Stimulated activated memory B cell treated with anti-CD40 and anti-IgM and Interleukin-4, amounts not matched to agents 10 μg/mL and 1 μg/mL and 100 μg/mL, for 72 hours (primary cell): ENCODE results near the gene RNF144A.
"Not testable (repeated sequence)": the region's sequence is repeated elsewhere in the genome, so short reads cannot be mapped to it uniquely, and the experiment has no call there.

Source experiments
- ATAC-seq: fragments of 150-1000 bp; cut with Tn5 transposase; 2 replicates; pipeline ENCODE4 v1.10.0; 2021
- H3K27ac Mint-ChIP-seq: one replicate; pipeline ENCODE4 v1.8.0; 2022; ENCODE audit warnings: mild to moderate bottlenecking, mixed read lengths
- H3K27me3 Mint-ChIP-seq: one replicate; pipeline ENCODE4 v1.8.0; 2022; ENCODE audit warnings: mixed read lengths
- H3K36me3 Mint-ChIP-seq: one replicate; pipeline ENCODE4 v1.8.0; 2022; ENCODE audit warnings: mixed read lengths
- H3K4me1 Mint-ChIP-seq: one replicate; pipeline ENCODE4 v1.8.0; 2022; ENCODE audit warnings: mixed read lengths
- H3K4me3 Mint-ChIP-seq: one replicate; pipeline ENCODE4 v1.8.0; 2022; ENCODE audit warnings: mild to moderate bottlenecking, moderate library complexity, mixed read lengths
- H3K9me3 Mint-ChIP-seq: one replicate; pipeline ENCODE4 v1.8.0; 2022; ENCODE audit warnings: mixed read lengths

Gene RNF144A

GRCh38 chr2:6893876-6894482 lies 23.2 kb upstream of the RNF144A start:
- no peak overlapping the region for H3K27ac Mint-ChIP-seq
- H3K27me3 Mint-ChIP-seq, result no peaks in the 10 kb centered on the region
- H3K4me1 Mint-ChIP-seq, result no peaks in the 10 kb centered on the region
- H3K36me3 Mint-ChIP-seq, result no peaks in the 10 kb centered on the region
- ATAC-seq, result no peak
- no peak overlapping the region for H3K4me3 Mint-ChIP-seq
- H3K9me3 Mint-ChIP-seq, result no peaks in the 10 kb centered on the region

- H3K36me3 Mint-ChIP-seq, result peaks cover 8% of the 10 kb centered on the region
- H3K9me3 Mint-ChIP-seq, result peaks cover 3% of the 10 kb centered on the region
- no peaks in the 10 kb centered on the region for H3K4me1 Mint-ChIP-seq
- H3K27me3 Mint-ChIP-seq, result no peaks in the 10 kb centered on the region
- H3K27ac Mint-ChIP-seq, result peak overlapping the region; percentile 22
- ATAC-seq, result no peak
- H3K4me3 Mint-ChIP-seq, result no peak overlapping the region
These were observed 20.1 kb upstream of the RNF144A start for GRCh38 chr2:6896930-6897759.

- not testable (repeated sequence) for H3K27me3 Mint-ChIP-seq, ATAC-seq, H3K9me3 Mint-ChIP-seq, H3K27ac Mint-ChIP-seq, H3K4me1 Mint-ChIP-seq, H3K4me3 Mint-ChIP-seq
- H3K36me3 Mint-ChIP-seq, result peaks cover 21% of the 10 kb centered on the region
These were observed 14.6 kb upstream of the RNF144A start for GRCh38 chr2:6902581-6902980.

- ATAC-seq, result no peak
- H3K4me1 Mint-ChIP-seq, result peaks cover 21% of the 10 kb centered on the region
- H3K9me3 Mint-ChIP-seq, result peaks cover 8% of the 10 kb centered on the region
- no peak overlapping the region for H3K27ac Mint-ChIP-seq
- peaks cover 21% of the 10 kb centered on the region for H3K36me3 Mint-ChIP-seq
- no peak overlapping the region for H3K4me3 Mint-ChIP-seq
- H3K27me3 Mint-ChIP-seq, result no peaks in the 10 kb centered on the region
These were observed 11.5 kb upstream of the RNF144A start for GRCh38 chr2:6905668-6906067.

GRCh38 chr2:6906165-6906741 lies 11.0 kb upstream of the RNF144A start:
- Mint-ChIP-seq H3K27me3 (no peaks in the 10 kb centered on the region), H3K4me3 (no peak overlapping the region), H3K27ac (no peak overlapping the region), H3K9me3 (peaks cover 8% of the 10 kb centered on the region), H3K4me1 (peaks cover 27% of the 10 kb centered on the region), H3K36me3 (peaks cover 21% of the 10 kb centered on the region)
- ATAC-seq, result no peak

GRCh38 chr2:6908291-6908690 lies 8.9 kb upstream of the RNF144A start:
- ATAC-seq, result no peak
- Mint-ChIP-seq H3K36me3 (peaks cover 4% of the 10 kb centered on the region), H3K9me3 (peaks cover 2% of the 10 kb centered on the region), H3K4me1 (peaks cover 29% of the 10 kb centered on the region), H3K4me3 (no peak overlapping the region), H3K27me3 (no peaks in the 10 kb centered on the region), H3K27ac (peak overlapping the region; percentile 7)

- Mint-ChIP-seq H3K36me3 (no peaks in the 10 kb centered on the region), H3K4me3 (peak overlapping the region; percentile 32), H3K27me3 (no peaks in the 10 kb centered on the region), H3K27ac (peak overlapping the region; percentile 74), H3K4me1 (peaks cover 29% of the 10 kb centered on the region), H3K9me3 (no peaks in the 10 kb centered on the region)
- peak; percentile 93 for ATAC-seq
These were observed 7.5 kb upstream of the RNF144A start for GRCh38 chr2:6909431-6910385.

- peak overlapping the region; percentile 74 for H3K27ac Mint-ChIP-seq
These were observed 5.5 kb upstream of the RNF144A start for GRCh38 chr2:6911721-6912120.

GRCh38 chr2:6913415-6914157 lies 3.6 kb upstream of the RNF144A start:
- peaks cover under 1% of the 10 kb centered on the region for H3K27me3 Mint-ChIP-seq
- no peak overlapping the region for H3K27ac Mint-ChIP-seq
- no peak overlapping the region for H3K4me3 Mint-ChIP-seq
- H3K36me3 Mint-ChIP-seq, result no peaks in the 10 kb centered on the region
- no peaks in the 10 kb centered on the region for H3K9me3 Mint-ChIP-seq
- peaks cover 31% of the 10 kb centered on the region for H3K4me1 Mint-ChIP-seq
- ATAC-seq, result no peak

More at GRCh38 chr2:6911721-6912120, 5.5 kb upstream of the RNF144A start:
- Mint-ChIP-seq H3K9me3 (no peaks in the 10 kb centered on the region), H3K4me3 (no peak overlapping the region), H3K4me1 (peaks cover 29% of the 10 kb centered on the region), H3K36me3 (no peaks in the 10 kb centered on the region), H3K27me3 (no peaks in the 10 kb centered on the region)
- ATAC-seq, result no peak

- Mint-ChIP-seq H3K4me3 (no peak overlapping the region), H3K4me1 (peaks cover 24% of the 10 kb centered on the region), H3K27me3 (peaks cover 7% of the 10 kb centered on the region), H3K27ac (no peak overlapping the region), H3K9me3 (no peaks in the 10 kb centered on the region), H3K36me3 (no peaks in the 10 kb centered on the region)
- no peak for ATAC-seq
These were observed 2.4 kb upstream of the RNF144A start for GRCh38 chr2:6914828-6915227.

GRCh38 chr2:6915399-6915798 lies 1.8 kb upstream of the RNF144A start:
- Mint-ChIP-seq H3K27ac (no peak overlapping the region), H3K36me3 (no peaks in the 10 kb centered on the region), H3K4me1 (peaks cover 18% of the 10 kb centered on the region), H3K27me3 (peaks cover 7% of the 10 kb centered on the region), H3K4me3 (no peak overlapping the region), H3K9me3 (no peaks in the 10 kb centered on the region)
- no peak for ATAC-seq

GRCh38 chr2:6916224-6916623 lies 988 bp upstream of the RNF144A start:
- no peak for ATAC-seq
- Mint-ChIP-seq H3K9me3 (no peaks in the 10 kb centered on the region), H3K4me1 (peaks cover 10% of the 10 kb centered on the region), H3K27me3 (peaks cover 7% of the 10 kb centered on the region), H3K36me3 (no peaks in the 10 kb centered on the region), H3K27ac (no peak overlapping the region), H3K4me3 (no peak overlapping the region)

GRCh38 chr2:6916736-6917070 lies 509 bp upstream of the RNF144A start:
- no peaks in the 10 kb centered on the region for H3K36me3 Mint-ChIP-seq
- H3K27ac Mint-ChIP-seq, result no peak overlapping the region

GRCh38 chr2:6917761-6918421 lies 679 bp downstream of the RNF144A start:
- no peaks in the 10 kb centered on the region for H3K9me3 Mint-ChIP-seq
- peak overlapping the region; percentile 68 for H3K4me3 Mint-ChIP-seq
- peaks cover 7% of the 10 kb centered on the region for H3K27me3 Mint-ChIP-seq
- H3K4me1 Mint-ChIP-seq, result peaks cover 7% of the 10 kb centered on the region
- H3K36me3 Mint-ChIP-seq, result no peaks in the 10 kb centered on the region
- peak; percentile 66 for ATAC-seq
- H3K27ac Mint-ChIP-seq, result no peak overlapping the region

More at GRCh38 chr2:6916736-6917070, 509 bp upstream of the RNF144A start:
- peaks cover 7% of the 10 kb centered on the region for H3K27me3 Mint-ChIP-seq
- no peaks in the 10 kb centered on the region for H3K9me3 Mint-ChIP-seq
- no peak for ATAC-seq
- peak overlapping the region; percentile 75 for H3K4me3 Mint-ChIP-seq
- H3K4me1 Mint-ChIP-seq, result peaks cover 7% of the 10 kb centered on the region
